ENCODE results near the gene CDKN1C.

Gene CDKN1C

DNA sequence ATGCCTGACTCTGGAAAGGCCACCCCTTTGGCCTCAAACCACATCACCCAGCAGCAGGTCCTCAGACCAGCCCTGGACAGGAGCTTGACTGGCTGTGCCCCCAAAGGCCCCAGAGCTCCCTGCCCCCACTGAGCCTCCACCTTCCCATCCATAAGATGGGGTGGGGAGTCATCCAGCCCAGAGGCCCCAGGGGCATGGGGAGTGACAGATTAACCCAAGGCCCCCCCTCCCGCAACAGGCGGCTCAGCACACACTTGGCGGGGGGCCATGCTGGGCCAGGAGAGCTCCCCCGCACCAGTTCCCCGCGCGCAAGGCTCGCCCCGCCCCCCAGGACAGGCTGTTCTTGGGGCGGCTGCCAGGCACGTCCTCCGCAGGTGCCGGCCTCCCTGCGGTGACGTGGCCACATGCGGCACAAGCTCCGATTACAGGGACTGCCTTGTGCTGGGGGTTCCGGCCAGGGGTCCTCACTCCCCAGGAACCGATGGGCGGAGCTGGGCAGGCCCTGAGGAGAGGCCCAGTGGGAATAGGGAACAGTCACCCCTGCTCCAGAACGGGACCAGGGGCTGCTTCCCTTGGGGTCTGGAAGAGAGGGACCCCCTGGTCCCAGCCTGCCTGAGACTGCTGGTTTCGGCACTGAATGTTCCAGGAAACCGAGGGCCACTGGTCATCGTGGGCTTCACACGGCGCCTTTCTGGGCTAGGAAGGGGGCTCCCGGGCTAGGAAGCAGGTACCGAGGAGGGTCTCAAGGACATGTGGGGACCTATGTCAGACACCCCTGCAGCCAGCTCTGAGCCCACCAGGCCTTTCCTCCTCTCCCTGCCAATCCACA, 5.1 kb upstream of the CDKN1C start:
- H3K4me3 ChIP-seq (replicated peaks; ENCODE audit: insufficient read depth, low read length), result no peak overlapping the region
- no peak for DNase-seq (ENCODE audit: low read depth in 1 of 2, low spot score in 1 of 2)
- TF ChIP-seq, protein P1, sequence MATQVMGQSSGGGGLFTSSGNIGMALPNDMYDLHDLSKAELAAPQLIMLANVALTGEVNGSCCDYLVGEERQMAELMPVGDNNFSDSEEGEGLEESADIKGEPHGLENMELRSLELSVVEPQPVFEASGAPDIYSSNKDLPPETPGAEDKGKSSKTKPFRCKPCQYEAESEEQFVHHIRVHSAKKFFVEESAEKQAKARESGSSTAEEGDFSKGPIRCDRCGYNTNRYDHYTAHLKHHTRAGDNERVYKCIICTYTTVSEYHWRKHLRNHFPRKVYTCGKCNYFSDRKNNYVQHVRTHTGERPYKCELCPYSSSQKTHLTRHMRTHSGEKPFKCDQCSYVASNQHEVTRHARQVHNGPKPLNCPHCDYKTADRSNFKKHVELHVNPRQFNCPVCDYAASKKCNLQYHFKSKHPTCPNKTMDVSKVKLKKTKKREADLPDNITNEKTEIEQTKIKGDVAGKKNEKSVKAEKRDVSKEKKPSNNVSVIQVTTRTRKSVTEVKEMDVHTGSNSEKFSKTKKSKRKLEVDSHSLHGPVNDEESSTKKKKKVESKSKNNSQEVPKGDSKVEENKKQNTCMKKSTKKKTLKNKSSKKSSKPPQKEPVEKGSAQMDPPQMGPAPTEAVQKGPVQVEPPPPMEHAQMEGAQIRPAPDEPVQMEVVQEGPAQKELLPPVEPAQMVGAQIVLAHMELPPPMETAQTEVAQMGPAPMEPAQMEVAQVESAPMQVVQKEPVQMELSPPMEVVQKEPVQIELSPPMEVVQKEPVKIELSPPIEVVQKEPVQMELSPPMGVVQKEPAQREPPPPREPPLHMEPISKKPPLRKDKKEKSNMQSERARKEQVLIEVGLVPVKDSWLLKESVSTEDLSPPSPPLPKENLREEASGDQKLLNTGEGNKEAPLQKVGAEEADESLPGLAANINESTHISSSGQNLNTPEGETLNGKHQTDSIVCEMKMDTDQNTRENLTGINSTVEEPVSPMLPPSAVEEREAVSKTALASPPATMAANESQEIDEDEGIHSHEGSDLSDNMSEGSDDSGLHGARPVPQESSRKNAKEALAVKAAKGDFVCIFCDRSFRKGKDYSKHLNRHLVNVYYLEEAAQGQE (IDR thresholded peaks at IDR 0.05; ENCODE audit: insufficient replicate concordance, low read depth), result no peak
- peaks cover 8% of the 10 kb centered on the region for H3K27me3 ChIP-seq (ENCODE audit: insufficient read depth, poor library complexity, severe bottlenecking)
- H3K27ac ChIP-seq (replicated peaks), result no peak overlapping the region

DNA sequence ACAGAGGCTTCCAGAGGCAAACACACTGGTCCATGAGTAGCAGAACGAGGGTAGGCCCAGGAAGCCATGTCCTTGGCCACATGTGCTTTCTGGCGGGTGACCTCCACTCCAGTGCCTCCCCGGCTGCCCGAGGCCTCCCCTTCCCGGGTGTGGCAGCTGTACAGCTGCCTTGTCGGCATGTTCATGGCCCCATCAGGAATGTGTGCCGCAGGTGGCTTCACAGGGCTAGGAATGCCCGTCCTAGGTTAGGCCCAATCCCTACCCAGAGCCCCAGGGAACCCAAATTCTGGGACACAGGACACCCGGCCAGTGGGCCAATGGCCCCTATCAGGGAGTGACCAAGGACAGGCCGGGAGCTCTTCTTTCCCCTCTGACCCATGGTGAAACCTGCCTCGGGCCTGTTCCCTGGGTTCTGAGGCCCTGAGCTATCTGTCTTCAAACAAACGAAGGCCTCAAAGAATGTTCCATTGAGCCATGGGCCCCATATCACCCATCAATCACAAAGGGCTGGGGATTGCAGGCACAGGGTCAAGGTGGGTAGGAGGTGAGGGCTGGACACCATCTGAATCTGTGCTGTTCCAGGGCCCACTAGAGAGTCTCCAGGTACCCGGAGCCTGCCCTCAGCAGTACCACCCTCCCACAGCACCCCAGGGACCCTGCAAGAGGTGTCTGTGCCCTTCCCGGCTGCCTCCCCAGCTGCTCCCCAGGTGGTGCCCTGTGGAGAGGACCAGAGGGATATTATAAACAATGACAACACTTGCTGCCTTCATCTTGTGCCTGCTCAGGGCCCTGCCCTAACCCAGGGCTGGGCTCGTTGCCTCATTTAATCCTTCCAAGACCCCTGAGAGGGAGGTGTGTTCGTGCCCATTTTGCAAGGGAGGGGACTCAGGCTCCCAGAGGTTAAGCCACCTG, 4.0 kb upstream of the CDKN1C start:
- Histone ChIP-seq H3K4me3 (replicated peaks; ENCODE audit: insufficient read depth, low read length) (no peak overlapping the region), H3K27ac (replicated peaks) (no peak overlapping the region), H3K27me3 (ENCODE audit: insufficient read depth, poor library complexity, severe bottlenecking) (peaks cover 14% of the 10 kb centered on the region)
- TF ChIP-seq GABPA (IDR thresholded peaks at IDR 0.05; ENCODE audit: low read depth) (no peak), POLR2AphosphoS5 (IDR thresholded peaks at IDR 0.05; ENCODE audit: low read depth) (no peak), SPI1 (IDR thresholded peaks at IDR 0.05; ENCODE audit: borderline replicate concordance, low read depth) (no peak)
- TF ChIP-seq, protein P2, sequence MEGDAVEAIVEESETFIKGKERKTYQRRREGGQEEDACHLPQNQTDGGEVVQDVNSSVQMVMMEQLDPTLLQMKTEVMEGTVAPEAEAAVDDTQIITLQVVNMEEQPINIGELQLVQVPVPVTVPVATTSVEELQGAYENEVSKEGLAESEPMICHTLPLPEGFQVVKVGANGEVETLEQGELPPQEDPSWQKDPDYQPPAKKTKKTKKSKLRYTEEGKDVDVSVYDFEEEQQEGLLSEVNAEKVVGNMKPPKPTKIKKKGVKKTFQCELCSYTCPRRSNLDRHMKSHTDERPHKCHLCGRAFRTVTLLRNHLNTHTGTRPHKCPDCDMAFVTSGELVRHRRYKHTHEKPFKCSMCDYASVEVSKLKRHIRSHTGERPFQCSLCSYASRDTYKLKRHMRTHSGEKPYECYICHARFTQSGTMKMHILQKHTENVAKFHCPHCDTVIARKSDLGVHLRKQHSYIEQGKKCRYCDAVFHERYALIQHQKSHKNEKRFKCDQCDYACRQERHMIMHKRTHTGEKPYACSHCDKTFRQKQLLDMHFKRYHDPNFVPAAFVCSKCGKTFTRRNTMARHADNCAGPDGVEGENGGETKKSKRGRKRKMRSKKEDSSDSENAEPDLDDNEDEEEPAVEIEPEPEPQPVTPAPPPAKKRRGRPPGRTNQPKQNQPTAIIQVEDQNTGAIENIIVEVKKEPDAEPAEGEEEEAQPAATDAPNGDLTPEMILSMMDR (IDR thresholded peaks at IDR 0.05; ENCODE audit: insufficient read depth, low read length), result no peak
- TF ChIP-seq, protein P1 (IDR thresholded peaks at IDR 0.05; ENCODE audit: insufficient replicate concordance, low read depth), result no peak
- no peak for DNase-seq (ENCODE audit: low read depth in 1 of 2, low spot score in 1 of 2)

DNA sequence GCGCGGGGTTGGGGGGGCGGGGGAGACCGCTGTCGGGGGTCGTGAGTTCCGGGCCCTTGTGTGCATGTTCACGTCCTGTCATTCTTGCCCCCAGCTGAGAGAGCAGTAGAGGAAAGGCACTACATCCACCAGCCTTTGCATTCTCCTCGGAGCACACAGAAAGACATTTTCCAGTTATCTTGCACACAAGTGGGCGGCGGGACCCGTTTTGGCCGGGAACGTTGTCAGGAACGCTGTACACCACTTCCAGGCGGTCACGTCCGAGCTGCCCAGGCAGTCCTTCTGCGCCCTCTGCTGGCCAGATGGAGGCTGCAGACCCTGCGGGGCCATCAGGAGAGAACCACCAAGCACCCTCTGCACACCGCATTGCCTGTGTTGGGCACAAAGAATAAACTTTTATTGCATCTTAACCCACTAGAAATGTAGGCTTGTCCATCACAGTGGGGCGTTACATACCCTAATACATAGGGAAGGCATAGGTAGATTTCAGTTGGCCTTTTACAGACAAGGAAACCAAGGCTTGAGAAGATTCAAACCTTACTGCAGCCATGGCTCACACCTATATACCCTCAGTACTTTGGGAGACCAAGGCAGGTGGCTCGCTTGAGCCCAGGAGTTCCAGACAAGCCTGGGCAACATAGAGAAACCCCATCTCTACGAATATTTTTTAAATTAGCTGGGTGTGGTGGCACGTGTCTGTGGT, 2.8 kb upstream of the CDKN1C start:
- H3K4me3 ChIP-seq (replicated peaks; ENCODE audit: insufficient read depth, low read length), result no peak overlapping the region
- no peak overlapping the region for H3K27ac ChIP-seq (replicated peaks)
- H3K27me3 ChIP-seq (ENCODE audit: insufficient read depth, poor library complexity, severe bottlenecking), result peaks cover 19% of the 10 kb centered on the region
- peak; percentile 56 to 84 for DNase-seq (ENCODE audit: low read depth in 1 of 2, low spot score in 1 of 2)
- TF ChIP-seq GABPA (IDR thresholded peaks at IDR 0.05; ENCODE audit: low read depth) (no peak), SPI1 (IDR thresholded peaks at IDR 0.05; ENCODE audit: borderline replicate concordance, low read depth) (no peak), POLR2AphosphoS5 (IDR thresholded peaks at IDR 0.05; ENCODE audit: low read depth) (no peak)
- TF ChIP-seq, protein P2 (IDR thresholded peaks at IDR 0.05; ENCODE audit: insufficient read depth, low read length), result peak; percentile 97
- TF ChIP-seq, protein P1 (IDR thresholded peaks at IDR 0.05; ENCODE audit: insufficient replicate concordance, low read depth), result no peak
